HG02870 (cell line): ENCODE results near the gene SH2D7.

Source experiments
- ATAC-seq: cut with Tn5 transposase; IDR thresholded peaks from one replicate; pipeline ENCODE4 v1.9.1; 2021; ENCODE audit warnings: mild to moderate bottlenecking, moderate library complexity; ENCODE audit not compliant: unreplicated experiment

SH2D7 gene

DNA sequence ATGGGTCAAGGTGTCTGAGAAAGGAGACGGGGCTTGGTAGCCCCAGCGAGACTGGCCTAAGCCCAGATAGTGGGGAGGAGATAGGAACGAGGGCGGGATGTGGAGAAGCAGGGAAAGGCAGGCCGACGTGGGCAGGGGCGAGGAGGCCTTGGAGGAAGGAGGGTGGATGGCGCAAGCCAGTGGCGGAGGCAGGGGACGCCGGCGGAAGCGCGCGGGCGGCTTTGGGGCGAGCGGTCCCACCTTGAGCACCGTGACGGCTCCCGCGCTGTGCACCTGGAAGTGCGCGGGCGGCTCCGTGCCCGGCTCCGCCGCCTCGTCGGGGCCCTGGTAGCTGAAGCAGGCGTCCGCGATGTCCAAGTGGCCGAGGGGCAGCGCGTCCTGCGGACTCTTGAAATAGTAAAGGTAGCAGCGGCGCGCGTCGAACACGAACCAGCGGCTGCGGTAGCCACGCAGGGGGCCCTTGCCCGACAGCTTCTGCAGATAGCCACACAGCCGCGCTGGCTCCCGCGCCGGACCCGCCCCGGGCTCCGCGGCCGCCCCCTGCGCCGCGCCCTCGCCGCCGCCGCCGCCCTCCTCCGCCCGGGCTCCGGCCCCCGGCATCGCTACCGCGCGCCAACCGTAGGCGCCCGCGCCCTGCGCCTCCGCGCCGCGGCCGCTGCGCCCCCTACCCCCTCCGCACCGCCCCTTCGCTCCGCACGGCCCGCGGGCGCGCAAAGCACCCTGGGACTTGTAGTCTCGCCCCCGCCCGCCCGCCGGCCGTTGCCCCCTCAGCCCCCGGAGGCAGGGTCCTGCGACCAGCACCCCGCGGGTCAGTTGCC lies 15.1 kb upstream of the SH2D7 start, which contains the start of gene TBC1D2B:
Gene TBC1D2B (minus strand): TSS at position 659 of the 818 bp plus-strand sequence. CDS start 59 bp downstream, at position 600.
- ATAC-seq: peak; percentile 59

DNA sequence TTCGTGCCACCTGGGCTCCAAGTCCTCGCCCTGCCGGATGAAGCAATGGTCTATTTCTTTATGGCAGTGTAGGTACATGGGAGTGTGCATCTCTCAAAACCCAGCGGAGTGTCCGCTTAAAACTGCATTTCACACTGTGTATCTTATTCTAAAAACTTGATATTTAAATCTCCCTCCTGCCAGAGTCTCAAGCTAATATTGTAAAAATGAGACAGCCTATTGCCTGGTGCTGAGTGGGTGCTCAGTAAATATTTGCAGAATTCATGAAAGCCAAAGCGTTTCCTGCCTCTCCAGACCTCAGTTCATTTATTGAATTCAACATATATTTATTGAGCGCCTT lies 14.5 kb upstream of the SH2D7 start:
- no peak for ATAC-seq

DNA sequence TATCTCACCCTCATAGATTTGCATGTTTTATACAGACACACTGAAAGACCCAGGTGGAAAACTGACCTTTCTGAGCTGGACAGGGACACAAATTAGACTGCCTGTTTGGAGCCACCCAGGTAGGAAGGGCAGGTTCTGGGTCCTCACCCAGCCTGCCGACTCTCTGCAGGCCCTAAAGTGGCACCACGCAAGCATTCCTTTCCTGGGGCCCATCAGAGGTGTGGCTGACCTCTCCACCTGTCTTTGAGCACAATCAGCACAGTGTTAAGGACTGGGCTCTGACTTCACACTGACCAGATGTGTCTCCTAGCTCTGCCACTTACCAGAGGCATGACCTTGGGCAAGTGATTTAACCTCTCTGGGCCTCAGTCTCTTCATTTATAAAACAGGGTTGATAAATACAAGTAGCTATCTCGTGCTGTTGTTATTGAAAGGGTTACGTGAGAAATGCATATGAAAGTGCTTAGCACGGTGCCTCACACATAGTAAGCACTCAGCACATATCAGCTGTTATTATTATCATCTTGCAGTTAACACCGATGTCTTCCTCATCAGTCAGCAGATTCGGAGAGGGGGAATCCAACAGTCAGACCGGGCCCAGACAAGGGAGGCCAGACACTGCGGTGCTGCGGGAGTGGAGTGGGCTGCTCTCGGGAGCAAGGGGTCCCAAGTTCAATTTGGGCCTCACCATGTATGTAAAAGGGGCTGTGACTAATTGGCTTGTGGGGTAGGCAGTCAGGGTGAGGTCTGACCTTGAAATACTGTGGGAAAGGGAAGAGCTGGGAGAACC lies 12.9 kb upstream of the SH2D7 start:
- no peak for ATAC-seq

DNA sequence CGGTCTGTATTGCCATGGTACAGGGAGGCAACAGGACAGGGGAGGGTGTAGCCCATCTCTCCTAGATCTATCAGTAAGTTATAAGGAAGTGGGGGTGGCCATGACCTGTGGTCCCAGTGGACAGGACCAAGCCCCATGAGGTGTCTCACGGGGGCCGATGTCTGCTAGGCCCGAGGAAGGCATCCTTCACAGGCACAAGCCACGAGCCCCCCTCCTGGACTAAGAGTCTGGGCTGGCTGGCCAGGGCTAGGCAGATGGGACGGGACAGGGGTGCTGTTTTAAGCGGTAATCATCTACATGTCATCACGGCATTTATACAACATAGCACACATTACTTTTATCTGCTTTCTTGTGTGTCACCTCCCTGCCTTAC lies 12.3 kb upstream of the SH2D7 start:
- ATAC-seq: no peak

DNA sequence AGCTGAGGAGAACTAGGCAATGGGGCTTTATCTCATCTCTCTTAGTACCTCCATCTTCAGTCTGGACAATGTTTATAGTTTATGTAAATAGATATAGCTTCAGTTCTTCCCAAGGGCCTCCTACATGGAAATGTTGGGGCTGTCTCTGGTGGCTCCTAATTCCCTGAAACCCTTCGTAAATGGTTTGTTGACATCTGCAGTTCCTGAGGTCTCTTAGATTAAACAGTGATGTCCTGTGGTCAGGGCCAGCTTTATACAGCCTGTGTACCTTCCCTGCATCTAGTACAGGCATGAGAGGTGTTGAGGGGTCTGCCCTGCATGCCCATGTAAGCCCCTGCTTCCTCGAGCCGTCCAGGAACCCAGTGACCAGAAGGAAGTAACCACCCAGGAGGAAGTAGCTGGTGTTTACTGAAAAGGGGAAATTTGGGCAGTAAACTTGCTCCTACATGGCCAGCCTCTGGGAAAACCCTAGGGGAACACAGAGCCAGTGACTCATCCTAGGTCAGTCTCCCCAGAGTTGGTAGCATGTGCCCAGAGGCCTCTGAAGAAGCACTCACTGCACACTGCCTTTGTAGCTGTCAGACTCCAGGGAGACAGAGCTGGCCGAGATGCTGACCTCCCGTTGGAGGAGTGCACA lies 10.1 kb upstream of the SH2D7 start:
- no peak for ATAC-seq

DNA sequence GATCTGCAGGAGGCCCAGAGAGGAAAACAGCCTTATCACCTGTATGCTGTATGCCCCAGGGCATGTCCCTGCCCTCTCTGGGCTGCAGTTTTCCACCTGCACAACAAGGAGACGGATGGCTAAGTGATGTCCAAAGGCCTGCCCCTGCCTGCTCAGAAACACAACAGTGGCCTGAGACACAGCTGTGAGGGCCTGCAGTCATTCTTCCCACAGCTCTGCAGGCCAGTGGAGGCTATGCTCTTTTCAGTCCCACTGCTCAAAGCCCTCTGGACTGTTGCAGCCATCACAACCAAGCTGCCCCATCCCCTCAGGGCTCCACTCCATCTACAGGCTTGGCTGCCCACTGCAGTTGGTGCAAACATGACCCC lies 9.6 kb upstream of the SH2D7 start:
- ATAC-seq: no peak

DNA sequence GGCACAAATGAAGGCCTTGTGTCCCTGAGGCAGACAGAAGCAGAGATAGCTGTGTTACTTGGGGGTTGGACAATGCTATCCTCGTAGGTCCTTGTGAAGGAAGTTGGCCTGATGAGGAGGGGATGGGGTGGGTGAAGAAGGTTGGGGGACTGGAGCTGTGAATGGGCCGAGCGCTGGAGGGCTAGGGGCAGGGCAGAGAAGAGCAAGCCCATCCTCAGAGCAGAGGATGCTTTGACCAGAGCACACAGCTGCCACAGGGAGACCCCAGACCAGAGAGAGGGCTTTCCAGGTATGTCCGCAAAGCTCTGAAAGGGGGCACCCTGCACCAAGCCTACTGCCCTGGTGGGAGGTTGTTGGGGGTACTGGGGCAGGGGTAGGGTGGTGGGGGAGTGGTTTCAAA lies 9.2 kb upstream of the SH2D7 start:
- ATAC-seq: no peak

DNA sequence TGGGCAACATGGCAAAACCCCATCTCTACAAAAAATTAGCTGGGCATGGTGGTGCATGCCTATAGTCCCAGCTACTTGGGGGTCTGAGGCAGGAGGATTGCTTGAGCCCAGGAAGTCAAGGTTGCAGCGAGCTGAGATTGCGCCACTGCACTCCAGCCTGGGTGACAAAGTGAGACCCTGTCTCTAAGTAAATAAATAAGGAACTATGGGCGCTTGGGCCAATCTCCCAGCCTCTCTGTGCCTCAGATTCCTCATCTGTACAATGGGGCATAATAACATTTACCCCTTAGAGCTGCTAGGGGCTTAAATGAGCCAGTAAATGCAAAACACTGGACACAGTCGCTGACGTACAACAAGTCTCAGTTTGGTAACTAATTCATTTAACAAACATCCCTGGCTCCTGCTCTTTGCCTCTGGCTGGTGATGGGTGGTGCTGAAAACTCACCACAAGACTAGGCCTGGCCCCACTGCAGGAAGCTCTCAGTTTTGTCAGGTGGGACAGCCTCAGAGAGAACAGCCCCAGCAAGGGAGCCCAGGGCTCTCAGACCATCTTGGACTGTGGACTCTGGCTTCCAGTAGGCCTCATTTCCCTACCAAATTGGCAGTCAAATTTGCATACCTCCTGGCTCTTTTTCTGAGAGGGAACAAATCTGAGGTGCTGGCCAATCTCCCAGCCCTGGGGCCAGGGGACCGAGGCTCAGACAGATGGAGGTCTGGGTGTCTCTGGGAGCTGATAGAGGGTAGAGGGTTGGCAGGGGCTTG lies 8.5 kb upstream of the SH2D7 start:
- ATAC-seq: no peak

DNA sequence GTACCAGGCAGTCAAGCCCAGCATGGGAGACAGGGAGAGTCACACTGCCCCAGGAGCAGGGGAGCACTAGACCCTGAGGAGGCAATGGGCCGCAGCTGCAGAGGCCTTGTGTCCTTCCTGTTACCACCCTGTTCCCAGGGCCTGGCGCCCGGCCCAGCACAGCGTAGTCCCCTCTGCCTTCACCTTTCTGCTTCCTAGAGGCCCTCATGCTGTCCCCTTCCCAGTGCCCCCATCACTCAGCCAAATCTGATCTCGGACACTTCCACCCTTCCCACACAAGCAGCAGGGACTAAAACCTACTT lies 8.0 kb upstream of the SH2D7 start:
- ATAC-seq: no peak

DNA sequence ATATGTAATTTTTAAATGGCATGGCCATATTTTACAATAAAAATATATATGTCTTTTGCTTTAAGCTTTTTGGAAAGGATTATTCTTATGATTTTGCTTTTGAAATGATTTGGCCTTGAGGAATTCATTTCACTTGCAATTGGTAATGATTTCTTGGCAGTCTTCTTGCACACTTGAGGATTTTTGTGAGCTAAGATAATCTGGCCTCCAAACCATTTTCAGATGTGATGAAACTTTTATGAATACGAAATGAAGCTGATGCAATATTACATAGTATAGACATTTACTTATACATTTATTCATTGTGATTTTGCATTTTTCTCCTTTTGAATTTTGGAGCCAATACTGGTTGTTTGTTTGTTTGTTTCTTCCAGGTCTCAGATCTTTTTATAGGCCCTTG lies 6.4 kb upstream of the SH2D7 start:
- no peak for ATAC-seq

DNA sequence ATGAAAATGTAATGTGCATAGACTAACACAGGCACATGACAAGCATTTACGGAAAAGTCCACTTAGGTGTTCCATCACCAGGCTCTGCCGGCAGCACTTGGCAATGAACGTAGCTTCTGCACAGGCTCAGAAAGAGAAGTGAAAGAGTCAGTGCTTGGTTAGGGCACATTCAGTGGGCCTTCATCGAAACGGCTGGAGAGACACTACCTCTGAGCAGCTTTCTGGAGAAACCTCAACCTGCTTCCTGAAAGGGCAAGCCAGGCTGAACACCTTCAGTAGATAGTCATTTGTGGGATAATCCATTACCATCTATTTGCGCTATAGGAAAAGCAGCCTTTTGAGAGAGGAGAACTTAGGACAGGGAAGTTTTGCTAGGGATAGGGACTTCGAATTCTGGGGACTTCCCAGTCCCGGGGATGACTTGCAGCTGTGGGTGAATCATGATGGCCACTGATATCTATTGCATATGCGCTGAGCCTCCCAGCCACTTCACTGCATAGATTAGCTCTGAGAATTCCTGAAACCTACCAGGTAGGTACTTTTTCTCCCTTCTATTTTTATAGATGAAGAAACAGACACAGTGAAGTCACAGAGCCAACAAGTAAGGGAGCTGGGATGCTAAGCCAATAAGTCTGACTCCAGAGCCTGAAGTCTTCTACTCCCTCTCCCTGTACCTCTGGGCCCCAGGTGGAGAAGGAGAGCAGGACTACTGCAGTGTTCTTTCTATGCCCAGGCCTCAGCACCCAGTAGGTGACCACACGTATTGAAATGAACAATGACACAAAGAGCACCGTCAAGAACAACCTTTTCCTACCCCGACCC lies 4.2 kb upstream of the SH2D7 start:
- no peak for ATAC-seq

DNA sequence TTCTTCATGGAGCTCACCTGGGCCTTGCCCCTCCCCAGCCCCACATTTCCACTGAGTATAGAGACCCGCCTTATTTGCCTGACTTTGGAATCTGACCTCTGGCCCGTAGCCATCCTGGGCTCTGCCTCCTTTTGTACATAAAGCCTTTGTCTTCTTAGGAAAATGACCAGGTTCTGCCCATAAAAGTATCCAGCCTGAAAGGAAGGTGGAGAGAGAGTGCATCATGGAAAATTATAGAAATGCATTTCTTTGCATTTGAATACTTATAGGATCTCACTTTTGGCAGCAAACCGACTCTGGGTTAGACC lies 3.6 kb upstream of the SH2D7 start:
- no peak for ATAC-seq

DNA sequence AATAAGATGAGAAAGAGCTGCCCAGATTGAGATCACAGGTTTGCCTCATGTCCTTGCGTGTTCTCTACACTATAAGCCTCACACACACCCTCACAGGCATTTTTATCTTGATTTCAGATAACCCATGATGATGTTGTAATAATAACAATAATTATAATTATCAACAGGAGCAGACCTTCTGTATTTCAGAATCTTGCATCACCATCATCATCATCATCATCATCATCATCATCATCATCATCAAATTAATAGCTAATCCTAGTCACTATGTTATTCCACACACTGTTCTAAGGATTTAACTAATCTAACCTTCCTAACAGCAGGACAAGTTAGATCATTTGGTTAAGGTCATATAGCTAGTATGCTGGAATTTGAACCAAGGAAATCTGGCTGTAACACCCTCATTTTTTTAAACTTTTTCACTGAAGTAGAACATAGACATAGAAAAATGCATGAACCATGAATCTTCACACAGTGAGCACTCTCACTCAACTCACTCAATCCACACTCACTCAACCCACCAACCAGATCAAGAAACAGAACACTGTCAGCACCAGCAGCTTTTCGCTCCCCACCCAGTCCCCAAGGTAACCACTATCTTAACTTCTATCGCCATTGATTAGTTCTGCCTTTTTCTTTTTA lies 1.8 kb upstream of the SH2D7 start:
- ATAC-seq: no peak

DNA sequence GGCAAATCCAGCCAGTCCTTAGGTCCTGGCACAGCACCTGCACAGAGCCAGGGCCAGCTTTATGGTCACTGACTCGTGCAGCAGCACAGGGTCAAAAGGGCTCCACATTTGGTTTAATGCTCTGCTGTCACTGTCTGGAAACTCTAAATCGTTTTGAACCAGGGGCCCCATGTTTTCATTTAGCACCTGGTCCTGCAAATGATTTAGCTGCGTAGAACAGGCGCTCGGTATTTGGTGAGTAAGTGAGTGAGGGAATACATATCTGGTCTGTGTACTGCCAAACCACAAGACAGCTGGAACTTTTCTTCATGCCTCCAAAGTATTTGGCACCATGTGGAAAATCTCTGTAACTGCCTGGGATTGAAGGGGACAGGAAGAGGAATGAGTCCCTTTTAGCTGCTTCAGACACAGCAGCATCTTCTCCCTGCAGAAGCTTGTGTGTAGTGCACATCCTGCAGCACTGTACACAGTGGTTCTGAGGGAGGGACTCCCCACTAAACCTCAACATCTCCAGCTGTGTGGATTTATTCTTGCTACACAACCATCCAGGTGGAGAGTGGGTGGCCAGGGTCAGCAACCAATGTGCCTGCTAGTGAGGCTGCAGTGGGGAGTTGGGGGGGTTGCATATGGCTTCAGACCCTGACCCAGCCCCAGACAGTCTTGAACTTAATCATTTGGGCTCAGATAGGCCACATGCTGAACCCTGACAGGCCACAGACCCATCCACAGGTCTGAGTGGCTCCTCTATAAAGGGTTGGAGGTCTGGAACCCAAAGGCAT lies 1.1 kb downstream of the SH2D7 start:
- ATAC-seq: no peak

DNA sequence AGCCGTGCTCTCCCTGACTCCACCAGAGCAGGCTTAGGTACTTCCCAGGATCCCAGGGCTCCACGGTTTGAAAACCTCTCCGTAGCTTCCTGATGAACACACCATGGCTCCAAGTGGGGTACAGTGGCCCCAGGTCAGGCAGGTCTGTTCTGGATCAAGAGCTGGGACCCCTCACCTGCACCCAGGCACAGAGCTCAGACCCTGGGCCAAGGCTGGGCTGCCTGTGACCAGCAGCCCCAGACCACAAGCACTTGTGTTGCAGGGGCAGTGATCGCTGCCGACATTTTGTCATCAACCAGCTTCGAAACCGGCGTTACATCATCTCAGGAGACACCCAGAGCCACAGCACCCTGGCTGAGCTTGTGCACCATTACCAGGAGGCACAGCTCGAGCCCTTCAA lies 5.3 kb downstream of the SH2D7 start:
- no peak for ATAC-seq

DNA sequence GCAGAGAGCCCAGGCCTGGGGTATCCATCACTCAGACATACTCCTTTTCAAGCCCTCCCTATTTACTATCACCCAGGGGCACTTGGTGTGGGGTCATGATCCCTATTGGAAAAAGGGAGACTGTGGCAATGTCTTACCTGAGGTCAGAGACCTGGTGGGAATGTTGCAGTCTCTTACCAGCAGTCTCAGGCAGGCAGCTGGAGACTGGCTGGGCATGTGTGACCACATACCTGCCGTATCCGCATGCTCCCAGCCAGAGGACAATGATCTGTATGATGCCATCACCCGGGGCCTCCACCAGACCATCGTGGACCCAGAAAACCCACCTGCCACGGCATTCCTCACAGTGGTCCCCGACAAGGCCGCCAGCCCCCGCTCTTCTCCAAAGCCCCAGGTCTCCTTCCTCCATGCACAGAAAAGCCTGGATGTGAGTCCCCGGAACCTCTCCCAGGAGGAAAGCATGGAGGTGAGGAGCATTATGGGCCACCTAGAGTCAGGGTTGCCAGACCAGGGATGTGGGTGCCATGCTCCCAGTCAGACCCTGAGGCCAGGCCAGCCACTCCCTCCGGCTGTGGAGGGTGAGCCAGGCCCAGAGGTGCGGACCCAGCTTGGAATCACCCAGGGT lies 5.9 kb downstream of the SH2D7 start:
- no peak for ATAC-seq

DNA sequence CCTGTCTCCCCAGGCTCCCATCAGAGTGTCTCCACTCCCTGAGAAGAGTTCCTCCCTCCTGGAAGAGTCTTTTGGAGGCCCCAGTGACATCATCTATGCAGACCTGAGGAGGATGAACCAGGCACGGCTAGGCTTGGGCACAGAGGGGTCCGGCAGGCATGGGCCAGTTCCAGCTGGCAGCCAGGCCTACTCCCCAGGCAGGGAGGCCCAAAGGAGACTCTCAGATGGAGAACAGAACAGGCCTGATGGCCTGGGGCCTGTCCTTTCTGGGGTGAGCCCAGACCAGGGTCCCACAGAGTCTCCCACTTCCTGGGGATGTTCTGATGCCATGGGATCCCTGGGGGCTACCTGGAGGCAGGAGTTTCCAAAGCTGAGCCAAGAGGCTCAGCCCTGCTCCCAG lies 8.5 kb downstream of the SH2D7 start:
- no peak for ATAC-seq

DNA sequence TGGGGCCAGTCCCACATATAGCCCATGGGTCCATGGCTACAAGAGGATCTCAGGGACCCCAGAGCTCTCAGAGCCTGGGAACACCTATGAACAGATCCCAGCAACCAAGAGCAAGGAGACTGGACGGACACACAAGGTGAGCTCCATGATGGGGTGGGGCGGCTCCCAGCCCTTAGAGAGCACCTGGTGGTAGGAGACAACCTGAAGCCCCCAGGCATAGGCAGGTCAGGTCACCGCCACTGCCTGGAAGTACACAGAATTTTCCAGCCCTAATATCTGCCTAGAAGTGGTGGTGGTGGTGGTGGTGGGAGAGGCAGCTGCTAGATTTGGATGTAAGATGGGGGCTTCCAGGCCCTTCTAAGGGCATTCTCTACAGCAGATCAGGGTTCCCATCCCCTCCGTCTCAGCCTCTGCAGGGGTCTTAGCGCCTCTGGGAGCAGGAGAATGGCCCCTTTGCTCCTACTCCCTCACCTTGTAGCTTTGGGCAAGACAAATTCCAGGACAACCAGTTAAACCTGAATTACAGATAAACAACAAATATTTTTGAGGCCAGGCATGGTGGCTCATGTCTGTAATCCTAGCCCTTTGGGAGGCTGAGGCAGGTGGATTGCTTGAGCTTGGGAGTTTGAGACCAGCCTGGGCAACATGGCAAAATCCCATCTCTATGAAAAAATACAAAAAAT lies 9.2 kb downstream of the SH2D7 start:
- no peak for ATAC-seq

DNA sequence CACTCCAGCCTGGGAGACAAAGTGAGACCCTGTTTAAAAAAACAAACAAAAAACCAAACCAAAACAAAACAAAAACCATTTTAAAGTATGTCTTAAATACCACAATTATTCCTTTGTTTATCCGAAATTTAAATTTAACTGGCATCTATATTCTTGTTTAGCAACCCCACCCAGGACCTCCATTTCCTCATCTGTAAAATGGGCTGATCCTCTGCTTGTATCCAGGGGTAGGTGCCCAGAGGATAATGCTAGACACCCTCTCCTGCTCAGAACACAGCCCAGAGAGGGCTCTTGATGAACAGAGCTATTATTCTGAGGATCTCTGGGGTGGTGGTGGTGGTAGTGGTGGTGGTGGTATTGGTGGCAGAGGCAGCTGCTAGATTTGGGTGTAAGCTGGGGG lies 9.8 kb downstream of the SH2D7 start:
- no peak for ATAC-seq
